IMR-90 (cell line): ENCODE results near the gene SUN5.

Source experiments
- CEBPB ChIP-seq: IDR thresholded peaks from 2 replicates; pipeline ENCODE4 v1.6.1; 2012; ENCODE audit warnings: low read depth, low read length, improper control_type of control experiment
- RAD21 ChIP-seq: IDR thresholded peaks from 2 replicates; pipeline ENCODE4 v1.6.1; 2012; ENCODE audit warnings: low read length, improper control_type of control experiment
- RCOR1 ChIP-seq: IDR thresholded peaks from 2 replicates; pipeline ENCODE4 v1.6.1; 2012; ENCODE audit warnings: mild to moderate bottlenecking, low read length, improper control_type of control experiment; ENCODE audit not compliant: insufficient replicate concordance
- USF2 ChIP-seq: fragments of 150-350 bp; IDR thresholded peaks from 2 replicates; pipeline ENCODE4 v1.6.1; 2017; ENCODE audit warnings: mild to moderate bottlenecking, antibody characterized with exemption, low read length, low read depth
- TF ChIP-seq, protein P1 (sequence below): conservative IDR thresholded peaks from 2 replicates; pipeline ENCODE4 v1.5.1; 2012; ENCODE audit warnings: mild to moderate bottlenecking, low read depth, low read length, improper control_type of control experiment

DNA sequence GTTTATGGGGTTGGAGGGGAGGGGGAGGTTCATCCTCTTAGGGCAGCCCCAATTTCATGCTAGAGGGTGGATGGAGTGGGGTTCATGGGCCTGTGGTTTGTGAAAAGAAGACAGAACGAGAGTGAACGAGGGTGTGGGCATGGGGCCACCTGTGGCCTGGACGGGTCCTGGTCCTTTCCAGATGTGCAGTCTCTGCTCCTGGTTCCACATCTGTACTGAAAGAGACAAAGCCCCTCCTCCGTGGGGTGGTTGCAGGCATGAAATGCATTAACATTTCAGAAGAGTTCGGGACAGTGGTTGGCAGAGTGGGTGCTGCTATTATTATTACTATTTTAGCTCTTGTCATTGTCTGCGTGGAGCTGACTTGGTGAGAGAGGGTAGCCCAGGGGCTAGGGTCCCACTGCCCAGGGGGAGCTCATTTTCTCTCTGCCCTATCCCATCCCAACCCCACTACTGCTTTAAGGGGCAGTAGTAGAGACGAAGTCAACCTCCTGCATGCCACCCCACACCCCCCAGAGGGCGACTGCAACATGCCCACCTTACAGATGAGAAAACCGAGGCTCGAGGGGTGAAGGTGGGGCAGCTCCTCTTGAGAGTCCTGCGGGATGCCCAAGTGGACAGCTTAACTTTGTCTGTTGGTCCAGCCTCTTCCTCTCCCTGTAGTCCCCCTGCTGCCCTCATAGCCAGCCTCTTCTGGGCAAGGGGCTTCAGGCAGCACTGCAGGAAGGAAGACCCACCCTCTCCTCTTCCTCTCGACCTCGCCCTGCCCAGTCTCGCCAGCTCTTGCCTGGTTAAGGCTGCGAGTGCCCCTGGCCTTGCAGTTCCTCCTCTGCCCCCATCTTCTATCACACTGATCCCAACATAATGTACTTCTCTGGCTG is 11.7 kb upstream of the SUN5 start:
- TF ChIP-seq RAD21: no peak
- TF ChIP-seq RCOR1: no peak
- TF ChIP-seq, protein P1, sequence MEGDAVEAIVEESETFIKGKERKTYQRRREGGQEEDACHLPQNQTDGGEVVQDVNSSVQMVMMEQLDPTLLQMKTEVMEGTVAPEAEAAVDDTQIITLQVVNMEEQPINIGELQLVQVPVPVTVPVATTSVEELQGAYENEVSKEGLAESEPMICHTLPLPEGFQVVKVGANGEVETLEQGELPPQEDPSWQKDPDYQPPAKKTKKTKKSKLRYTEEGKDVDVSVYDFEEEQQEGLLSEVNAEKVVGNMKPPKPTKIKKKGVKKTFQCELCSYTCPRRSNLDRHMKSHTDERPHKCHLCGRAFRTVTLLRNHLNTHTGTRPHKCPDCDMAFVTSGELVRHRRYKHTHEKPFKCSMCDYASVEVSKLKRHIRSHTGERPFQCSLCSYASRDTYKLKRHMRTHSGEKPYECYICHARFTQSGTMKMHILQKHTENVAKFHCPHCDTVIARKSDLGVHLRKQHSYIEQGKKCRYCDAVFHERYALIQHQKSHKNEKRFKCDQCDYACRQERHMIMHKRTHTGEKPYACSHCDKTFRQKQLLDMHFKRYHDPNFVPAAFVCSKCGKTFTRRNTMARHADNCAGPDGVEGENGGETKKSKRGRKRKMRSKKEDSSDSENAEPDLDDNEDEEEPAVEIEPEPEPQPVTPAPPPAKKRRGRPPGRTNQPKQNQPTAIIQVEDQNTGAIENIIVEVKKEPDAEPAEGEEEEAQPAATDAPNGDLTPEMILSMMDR: no peak
- TF ChIP-seq CEBPB: no peak
- TF ChIP-seq USF2: no peak
